Lower lobe of right lung (tissue), 2 donors: Measurements from ENCODE around the gene SIAE. TPM values are rescaled to one million over a fixed set of nuclear protein-coding genes. Genes with fewer than 3 reads are reported as not detected.

Source experiments
- ATAC-seq, 2 donors: fragments of 200-7000 bp; cut with Tn5 transposase; one replicate each; pipeline ENCODE4 v1.9.1; 2020 to 2022; ENCODE audit warnings: mild to moderate bottlenecking in 2 of 2, moderate library complexity in 2 of 2
- DNase-seq: peaks from one replicate; pipeline ENCODE4 v3.0.0-alpha.2; 2020
- H3K27ac ChIP-seq: fragments of 200-600 bp; one replicate; pipeline ENCODE4 v1.8.0; 2022
- H3K27me3 ChIP-seq: fragments of 200-600 bp; one replicate; pipeline ENCODE4 v1.8.0; 2022; ENCODE audit warnings: low read depth
- H3K36me3 ChIP-seq: fragments of 200-600 bp; one replicate; pipeline ENCODE4 v1.8.0; 2022; ENCODE audit warnings: mild to moderate bottlenecking
- H3K4me1 ChIP-seq: fragments of 200-600 bp; one replicate; pipeline ENCODE4 v1.8.0; 2022
- H3K4me3 ChIP-seq: fragments of 200-600 bp; one replicate; pipeline ENCODE4 v1.8.0; 2022; ENCODE audit warnings: mild to moderate bottlenecking
- H3K9me3 ChIP-seq: fragments of 200-600 bp; one replicate; pipeline ENCODE4 v1.8.0; 2022
- intact Hi-C: fragments of 100-400 bp; cut with DNase I; formaldehyde crosslinking; loops from one replicate; pipeline ENCODE4 v1.11.0; 2022
- total RNA-seq: library from RNA; stranded (reverse); fragmentation: NEBNext Ultra II Directional; extraction: Animal tissue kit (Norgen Biotek cat#: 25700); gene quantifications from one replicate; pipeline ENCODE4 v1.2.1, GENCODE V29; 2021
- TF ChIP-seq, protein P1 (sequence below): fragments of 200-600 bp; IDR thresholded peaks from one replicate; pipeline ENCODE4 v1.8.0; 2022; ENCODE audit warnings: antibody characterized with exemption, mild to moderate bottlenecking
- donor health status: DM: no; HTN: yes; CAD: no; lungs with severe emphysema.

The SIAE gene
- total RNA-seq, 1 donor from 2014 or later, result 41.4 TPM

DNA sequence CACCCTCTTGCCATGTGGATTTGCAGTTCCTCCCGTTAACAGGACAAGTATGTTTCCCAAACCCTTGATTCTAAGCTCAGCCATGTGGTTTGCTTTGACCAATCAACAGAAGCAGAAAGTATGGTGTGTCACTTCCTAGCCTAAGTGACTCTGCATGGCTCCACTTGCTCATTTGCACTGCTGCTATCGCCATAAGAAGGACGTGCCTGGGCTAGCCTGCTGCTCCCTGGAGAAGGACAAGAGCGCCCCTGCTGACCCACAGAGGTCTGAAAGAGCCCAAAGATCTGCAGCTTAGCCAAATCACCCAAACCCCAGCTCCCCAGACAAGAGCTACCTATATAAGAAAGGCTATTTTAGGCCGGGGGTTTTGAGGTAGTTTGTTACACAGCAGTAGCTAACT, 32.9 kb downstream of the SIAE start:
- intact Hi-C loops, result no loop called here
- Histone ChIP-seq H3K27ac (no peak overlapping the region), H3K27me3 (no peaks in the 10 kb centered on the region), H3K4me1 (peaks cover 7% of the 10 kb centered on the region), H3K4me3 (no peak overlapping the region), H3K9me3 (no peaks in the 10 kb centered on the region), H3K36me3 (peaks cover 48% of the 10 kb centered on the region)
- DNase-seq, result no peak
- TF ChIP-seq, protein P1, sequence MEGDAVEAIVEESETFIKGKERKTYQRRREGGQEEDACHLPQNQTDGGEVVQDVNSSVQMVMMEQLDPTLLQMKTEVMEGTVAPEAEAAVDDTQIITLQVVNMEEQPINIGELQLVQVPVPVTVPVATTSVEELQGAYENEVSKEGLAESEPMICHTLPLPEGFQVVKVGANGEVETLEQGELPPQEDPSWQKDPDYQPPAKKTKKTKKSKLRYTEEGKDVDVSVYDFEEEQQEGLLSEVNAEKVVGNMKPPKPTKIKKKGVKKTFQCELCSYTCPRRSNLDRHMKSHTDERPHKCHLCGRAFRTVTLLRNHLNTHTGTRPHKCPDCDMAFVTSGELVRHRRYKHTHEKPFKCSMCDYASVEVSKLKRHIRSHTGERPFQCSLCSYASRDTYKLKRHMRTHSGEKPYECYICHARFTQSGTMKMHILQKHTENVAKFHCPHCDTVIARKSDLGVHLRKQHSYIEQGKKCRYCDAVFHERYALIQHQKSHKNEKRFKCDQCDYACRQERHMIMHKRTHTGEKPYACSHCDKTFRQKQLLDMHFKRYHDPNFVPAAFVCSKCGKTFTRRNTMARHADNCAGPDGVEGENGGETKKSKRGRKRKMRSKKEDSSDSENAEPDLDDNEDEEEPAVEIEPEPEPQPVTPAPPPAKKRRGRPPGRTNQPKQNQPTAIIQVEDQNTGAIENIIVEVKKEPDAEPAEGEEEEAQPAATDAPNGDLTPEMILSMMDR, result no peak
- ATAC-seq, result no peak

DNA sequence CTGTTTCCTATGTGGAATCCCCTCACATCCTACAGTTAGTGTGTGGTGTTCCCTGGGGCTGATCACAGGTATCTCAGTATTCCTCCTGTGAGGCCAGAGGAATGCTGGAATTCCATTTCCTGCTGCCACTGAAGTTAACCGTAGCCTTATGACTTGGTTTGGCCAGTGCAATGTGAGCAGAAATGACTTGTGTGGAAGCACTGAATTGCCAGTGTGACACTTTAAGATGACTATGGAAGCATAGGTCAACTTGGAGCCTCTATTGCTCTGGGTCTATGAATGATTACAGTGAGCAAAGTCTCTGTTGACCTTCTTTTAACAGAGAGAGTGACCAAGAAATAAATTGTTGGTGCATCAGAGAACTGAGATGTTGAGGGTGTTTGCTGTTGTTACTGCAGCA, 34.4 kb downstream of the SIAE start:
- DNase-seq (no peak), ATAC-seq (no peak)
- no peaks in the 10 kb centered on the region for H3K9me3 ChIP-seq
- intact Hi-C loops, result no loop called here
- H3K4me1 ChIP-seq, result peaks cover 2% of the 10 kb centered on the region
- H3K36me3 ChIP-seq, result peaks cover 63% of the 10 kb centered on the region
- no peak overlapping the region for H3K27ac ChIP-seq
- TF ChIP-seq, protein P1, result no peak
- no peaks in the 10 kb centered on the region for H3K27me3 ChIP-seq
- H3K4me3 ChIP-seq, result no peak overlapping the region

DNA sequence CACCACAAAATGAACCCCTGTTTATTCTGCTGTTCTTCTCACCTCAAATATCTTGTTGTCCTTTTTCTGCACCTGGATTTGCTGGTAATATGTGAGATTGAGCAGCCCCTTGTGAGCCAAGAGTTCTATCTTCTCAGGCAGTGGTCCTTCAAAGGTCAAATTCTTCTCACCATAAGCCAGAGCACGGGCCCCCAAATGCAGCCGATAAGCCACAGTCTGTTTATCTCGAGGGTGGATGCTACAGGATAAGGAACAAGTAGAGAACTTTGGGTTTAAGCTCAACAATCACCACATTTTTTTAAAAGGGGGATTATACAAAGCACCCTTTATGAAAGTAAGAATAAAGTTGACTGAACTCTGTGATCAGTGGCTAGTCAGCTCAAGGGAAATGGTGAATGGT, 35.0 kb downstream of the SIAE start:
- TF ChIP-seq, protein P1, result no peak
- H3K36me3 ChIP-seq, result peaks cover 70% of the 10 kb centered on the region

DNA sequence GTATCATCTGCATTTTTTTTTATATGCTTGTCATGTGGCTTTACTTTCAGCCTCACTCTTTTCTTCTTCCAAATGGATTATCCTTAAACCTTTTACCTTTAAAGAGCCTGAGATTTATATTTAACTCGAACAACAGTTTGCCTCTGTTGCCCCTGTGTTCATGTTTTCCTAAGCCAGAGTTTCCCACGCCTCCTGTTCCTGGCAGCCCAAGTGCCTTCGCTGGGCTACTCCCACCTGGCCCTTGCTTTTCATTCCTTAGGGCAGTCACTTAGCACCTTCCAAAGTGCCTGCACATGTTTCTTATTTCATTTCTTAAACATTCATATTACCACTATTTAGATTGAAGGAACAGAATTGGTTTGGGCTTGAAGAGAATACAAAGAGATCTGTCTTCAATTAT, 37.6 kb downstream of the SIAE start:
- DNase-seq, result no peak
- H3K36me3 ChIP-seq, result peaks cover 96% of the 10 kb centered on the region
- no peak for ATAC-seq

More for the DNA sequence above, 35.0 kb downstream of the SIAE start:
- Histone ChIP-seq H3K9me3 (no peaks in the 10 kb centered on the region), H3K4me3 (no peak overlapping the region), H3K27me3 (no peaks in the 10 kb centered on the region), H3K27ac (no peak overlapping the region), H3K4me1 (no peaks in the 10 kb centered on the region)
- intact Hi-C loops, result no loop called here
- DNase-seq (no peak), ATAC-seq (no peak)

DNA sequence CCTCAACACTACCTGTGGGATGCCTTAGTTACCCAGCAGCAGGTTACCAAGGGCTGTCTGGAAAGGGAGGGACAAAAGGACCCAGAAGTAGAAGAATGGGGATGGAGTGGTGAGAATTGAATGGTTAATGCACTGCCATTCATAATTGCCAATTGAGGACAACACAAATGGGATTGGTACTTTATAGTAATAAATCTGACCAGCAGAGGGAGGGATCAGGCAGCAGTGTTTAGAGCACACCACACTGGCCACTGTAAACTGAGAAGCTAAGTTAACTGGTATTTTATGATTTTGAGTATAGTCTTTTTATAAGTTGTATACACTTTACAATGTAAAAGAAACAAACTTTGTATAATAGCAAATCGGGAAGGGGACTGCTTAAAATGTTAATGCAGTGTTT, 40.2 kb downstream of the SIAE start:
- Histone ChIP-seq H3K36me3 (peaks cover 99% of the 10 kb centered on the region), H3K4me3 (no peak overlapping the region), H3K4me1 (no peaks in the 10 kb centered on the region), H3K27ac (no peak overlapping the region), H3K9me3 (no peaks in the 10 kb centered on the region), H3K27me3 (no peaks in the 10 kb centered on the region)
- DNase-seq (no peak), ATAC-seq (no peak)
- TF ChIP-seq, protein P1, result no peak
- intact Hi-C loops, result no loop called here

More for the DNA sequence above, 37.6 kb downstream of the SIAE start:
- Histone ChIP-seq H3K4me3 (no peak overlapping the region), H3K9me3 (no peaks in the 10 kb centered on the region), H3K27me3 (no peaks in the 10 kb centered on the region), H3K4me1 (no peaks in the 10 kb centered on the region), H3K27ac (no peak overlapping the region)
- TF ChIP-seq, protein P1, result no peak
- intact Hi-C loops, result no loop called here

DNA sequence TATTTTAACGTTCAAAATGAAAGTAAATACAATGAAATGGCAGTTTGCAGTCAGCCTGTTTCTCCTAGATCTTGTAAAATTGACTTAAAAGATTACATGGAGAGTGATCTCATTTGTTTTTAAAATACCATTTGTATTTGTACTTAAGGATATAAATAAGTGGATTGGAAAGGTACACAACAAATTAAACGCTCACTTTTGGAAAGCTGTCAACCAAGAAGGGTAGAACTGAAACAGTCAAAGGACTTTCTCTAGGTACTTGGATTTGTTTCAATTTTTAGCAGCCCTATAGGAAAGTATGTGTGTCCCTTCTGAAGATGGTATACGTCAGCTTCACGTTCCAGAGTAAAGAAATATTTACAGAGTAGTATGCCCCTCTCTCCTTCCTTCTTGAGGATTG, 43.6 kb downstream of the SIAE start:
- Histone ChIP-seq H3K27me3 (no peaks in the 10 kb centered on the region), H3K4me1 (peaks cover 4% of the 10 kb centered on the region), H3K27ac (no peak overlapping the region), H3K36me3 (peaks cover 99% of the 10 kb centered on the region), H3K9me3 (no peaks in the 10 kb centered on the region), H3K4me3 (no peak overlapping the region)
- TF ChIP-seq, protein P1, result no peak
- DNase-seq, result no peak
- intact Hi-C loops, result no loop called here
- no peak for ATAC-seq
